ENCODE results near the gene PGAP3. TPM values are rescaled to one million over a fixed set of nuclear protein-coding genes. Genes with fewer than 3 reads are reported as not detected.
"Not testable (repeated sequence)": the region's sequence is repeated elsewhere in the genome, so short reads cannot be mapped to it uniquely, and the experiment has no call there.

PGAP3 gene
- total RNA-seq, 1 donor from 2014 or later = 24.9 TPM

DNA sequence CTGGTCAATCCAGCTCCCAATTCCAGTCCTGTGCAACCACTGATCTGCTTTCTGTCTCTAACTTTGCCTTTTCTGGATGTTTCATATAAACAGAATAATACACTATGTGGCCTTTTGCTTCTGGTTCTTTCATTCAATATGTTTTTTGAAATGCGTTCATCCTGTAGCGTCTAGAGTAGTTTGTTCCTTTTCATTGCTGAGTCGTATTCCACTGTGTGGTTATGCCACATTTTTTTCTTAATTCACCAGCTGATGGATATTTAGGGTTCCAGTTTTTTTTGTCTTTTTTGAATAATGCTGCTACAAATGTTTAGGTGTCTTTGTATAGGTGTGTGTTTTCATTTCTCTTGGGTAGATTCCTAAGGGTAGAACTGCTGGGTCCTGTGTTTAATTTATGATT lies 44.7 kb upstream of the PGAP3 start:
- Mint-ChIP-seq H3K27me3 (ENCODE audit: low read depth) (peaks cover 4% of the 10 kb centered on the region), H3K36me3 (ENCODE audit: low read depth) (peaks cover 1% of the 10 kb centered on the region), H3K4me3 (ENCODE audit: unreplicated experiment) (no peak overlapping the region), H3K4me1 (ENCODE audit: low read depth) (peaks cover 11% of the 10 kb centered on the region), H3K9me3 (ENCODE audit: low read depth) (no peaks in the 10 kb centered on the region), H3K27ac (ENCODE audit: unreplicated experiment) (no peak overlapping the region)
- no peak for DNase-seq (ENCODE audit: low spot score)
- TF ChIP-seq, protein P1, sequence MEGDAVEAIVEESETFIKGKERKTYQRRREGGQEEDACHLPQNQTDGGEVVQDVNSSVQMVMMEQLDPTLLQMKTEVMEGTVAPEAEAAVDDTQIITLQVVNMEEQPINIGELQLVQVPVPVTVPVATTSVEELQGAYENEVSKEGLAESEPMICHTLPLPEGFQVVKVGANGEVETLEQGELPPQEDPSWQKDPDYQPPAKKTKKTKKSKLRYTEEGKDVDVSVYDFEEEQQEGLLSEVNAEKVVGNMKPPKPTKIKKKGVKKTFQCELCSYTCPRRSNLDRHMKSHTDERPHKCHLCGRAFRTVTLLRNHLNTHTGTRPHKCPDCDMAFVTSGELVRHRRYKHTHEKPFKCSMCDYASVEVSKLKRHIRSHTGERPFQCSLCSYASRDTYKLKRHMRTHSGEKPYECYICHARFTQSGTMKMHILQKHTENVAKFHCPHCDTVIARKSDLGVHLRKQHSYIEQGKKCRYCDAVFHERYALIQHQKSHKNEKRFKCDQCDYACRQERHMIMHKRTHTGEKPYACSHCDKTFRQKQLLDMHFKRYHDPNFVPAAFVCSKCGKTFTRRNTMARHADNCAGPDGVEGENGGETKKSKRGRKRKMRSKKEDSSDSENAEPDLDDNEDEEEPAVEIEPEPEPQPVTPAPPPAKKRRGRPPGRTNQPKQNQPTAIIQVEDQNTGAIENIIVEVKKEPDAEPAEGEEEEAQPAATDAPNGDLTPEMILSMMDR (IDR thresholded peaks at IDR 0.05) = no peak

- no peak for DNase-seq (ENCODE audit: low spot score)
- no peaks in the 10 kb centered on the region for H3K9me3 Mint-ChIP-seq (ENCODE audit: low read depth)
- H3K27ac Mint-ChIP-seq (ENCODE audit: unreplicated experiment) = peak within 1 kb of the TSS; percentile 78
- TF ChIP-seq, protein P1 (IDR thresholded peaks at IDR 0.05) = peak; percentile 96
- H3K27me3 Mint-ChIP-seq (ENCODE audit: low read depth) = peaks cover 2% of the 10 kb centered on the region
- H3K4me1 Mint-ChIP-seq (ENCODE audit: low read depth) = peaks cover 11% of the 10 kb centered on the region
- H3K36me3 Mint-ChIP-seq (ENCODE audit: low read depth) = peaks cover 9% of the 10 kb centered on the region
- H3K4me3 Mint-ChIP-seq (ENCODE audit: unreplicated experiment) = peak within 1 kb of the TSS; percentile 84
These were observed 42.5 kb upstream of the PGAP3 start, which contains the start of gene MIEN1 for GRCh38 chr17:39730095-39730921. MIEN1 (minus strand) TSS chr17:39730532; CDS start chr17:39730495, 37 bp downstream.

DNA sequence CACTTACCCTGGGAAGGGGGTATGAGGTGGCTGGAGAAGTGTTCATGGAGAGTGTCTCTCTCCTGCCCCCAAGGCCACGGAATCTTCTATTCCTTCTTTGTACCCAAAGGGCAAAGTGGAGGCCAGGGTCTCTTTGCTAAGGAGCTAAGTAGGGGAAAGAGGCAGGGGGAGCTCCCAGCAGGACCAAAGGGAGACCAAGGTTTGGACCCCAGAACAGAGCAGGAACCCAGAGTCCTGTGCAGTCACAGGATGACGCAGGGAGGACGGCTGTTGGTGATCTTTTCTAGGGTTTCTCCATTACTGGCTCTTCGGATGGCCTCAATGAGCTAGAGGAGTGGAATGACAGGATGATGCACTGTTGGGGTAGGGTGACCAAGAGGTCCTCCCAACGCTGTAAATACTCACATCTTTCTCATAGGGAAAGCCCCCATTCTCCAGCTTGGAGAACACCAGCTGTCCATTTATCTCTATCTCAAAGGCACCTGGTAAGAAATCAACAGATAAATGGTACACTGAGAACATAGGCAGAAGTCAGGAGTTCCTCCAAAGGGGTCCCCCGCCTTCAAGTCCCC lies 41.5 kb upstream of the PGAP3 start:
- Mint-ChIP-seq H3K27me3 (ENCODE audit: low read depth) (no peaks in the 10 kb centered on the region), H3K27ac (ENCODE audit: unreplicated experiment) (peak overlapping the region; percentile 78), H3K9me3 (ENCODE audit: low read depth) (no peaks in the 10 kb centered on the region), H3K4me3 (ENCODE audit: unreplicated experiment) (peak overlapping the region; percentile 84), H3K4me1 (ENCODE audit: low read depth) (peaks cover 11% of the 10 kb centered on the region), H3K36me3 (ENCODE audit: low read depth) (peaks cover 14% of the 10 kb centered on the region)
- TF ChIP-seq, protein P1 (IDR thresholded peaks at IDR 0.05) = no peak
- DNase-seq (ENCODE audit: low spot score) = no peak

DNA sequence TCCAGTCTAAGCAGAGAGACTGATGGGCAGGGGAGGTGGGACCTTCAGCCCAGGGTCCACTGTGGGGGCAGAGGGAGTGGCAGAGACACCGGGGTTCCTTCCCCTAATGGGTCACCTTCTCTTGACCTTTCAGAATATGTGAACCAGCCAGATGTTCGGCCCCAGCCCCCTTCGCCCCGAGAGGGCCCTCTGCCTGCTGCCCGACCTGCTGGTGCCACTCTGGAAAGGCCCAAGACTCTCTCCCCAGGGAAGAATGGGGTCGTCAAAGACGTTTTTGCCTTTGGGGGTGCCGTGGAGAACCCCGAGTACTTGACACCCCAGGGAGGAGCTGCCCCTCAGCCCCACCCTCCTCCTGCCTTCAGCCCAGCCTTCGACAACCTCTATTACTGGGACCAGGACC lies 39.7 kb upstream of the PGAP3 start:
- peaks cover 17% of the 10 kb centered on the region for H3K36me3 Mint-ChIP-seq (ENCODE audit: low read depth)
- TF ChIP-seq, protein P1 (IDR thresholded peaks at IDR 0.05) = no peak
- H3K4me3 Mint-ChIP-seq (ENCODE audit: unreplicated experiment) = no peak overlapping the region
- no peak for DNase-seq (ENCODE audit: low spot score)
- peaks cover 11% of the 10 kb centered on the region for H3K4me1 Mint-ChIP-seq (ENCODE audit: low read depth)
- H3K27ac Mint-ChIP-seq (ENCODE audit: unreplicated experiment) = no peak overlapping the region
- no peaks in the 10 kb centered on the region for H3K27me3 Mint-ChIP-seq (ENCODE audit: low read depth)
- no peaks in the 10 kb centered on the region for H3K9me3 Mint-ChIP-seq (ENCODE audit: low read depth)

- Mint-ChIP-seq H3K36me3 (ENCODE audit: low read depth) (peaks cover 17% of the 10 kb centered on the region), H3K4me1 (ENCODE audit: low read depth) (peaks cover 11% of the 10 kb centered on the region), H3K27ac (ENCODE audit: unreplicated experiment) (no peak overlapping the region)
These were observed 38.8 kb upstream of the PGAP3 start for GRCh38 chr17:39726617-39727016.

DNA sequence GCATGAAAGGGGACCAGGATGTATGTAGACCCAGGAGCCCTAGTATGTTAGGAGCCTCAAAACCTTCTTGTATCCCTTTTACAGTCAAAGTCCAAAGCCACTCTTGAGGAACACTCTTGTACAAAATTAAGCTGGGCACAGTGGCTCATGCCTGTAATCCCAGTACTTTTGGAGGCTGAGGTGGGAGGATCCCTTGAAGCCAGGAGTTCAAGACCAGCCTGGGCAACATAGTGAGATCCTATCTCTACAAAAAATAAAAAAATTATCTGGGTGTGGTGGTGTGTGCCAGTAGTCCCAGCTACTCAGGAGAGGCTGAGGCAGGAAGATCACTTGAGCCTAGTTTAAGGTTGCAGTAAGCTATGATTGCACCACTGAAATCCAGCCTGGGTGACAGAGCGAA lies 38.1 kb upstream of the PGAP3 start:
- H3K4me1 Mint-ChIP-seq (ENCODE audit: low read depth) = peaks cover 11% of the 10 kb centered on the region

More at GRCh38 chr17:39726617-39727016, 38.8 kb upstream of the PGAP3 start:
- Mint-ChIP-seq H3K9me3 (ENCODE audit: low read depth) (no peaks in the 10 kb centered on the region), H3K27me3 (ENCODE audit: low read depth) (no peaks in the 10 kb centered on the region), H3K4me3 (ENCODE audit: unreplicated experiment) (no peak overlapping the region)
- DNase-seq (ENCODE audit: low spot score) = no peak
- TF ChIP-seq, protein P1 (IDR thresholded peaks at IDR 0.05) = no peak

More for the DNA sequence above, 38.1 kb upstream of the PGAP3 start:
- not testable (repeated sequence) for H3K27ac Mint-ChIP-seq (ENCODE audit: unreplicated experiment); H3K27me3 Mint-ChIP-seq (ENCODE audit: low read depth); DNase-seq (ENCODE audit: low spot score); H3K4me3 Mint-ChIP-seq (ENCODE audit: unreplicated experiment); H3K9me3 Mint-ChIP-seq (ENCODE audit: low read depth)
- H3K36me3 Mint-ChIP-seq (ENCODE audit: low read depth) = peaks cover 20% of the 10 kb centered on the region

Measured in chondrocyte (in vitro differentiated cells).